ENCODE measurements around the gene R3HDM2.
"Not testable (repeated sequence)": the region's sequence is repeated elsewhere in the genome, so short reads cannot be mapped to it uniquely, and the experiment has no call there.

Gene R3HDM2

GRCh38 chr12:57419495-57419894 is 11.3 kb downstream of the R3HDM2 start:
- no peak for DNase-seq

DNA sequence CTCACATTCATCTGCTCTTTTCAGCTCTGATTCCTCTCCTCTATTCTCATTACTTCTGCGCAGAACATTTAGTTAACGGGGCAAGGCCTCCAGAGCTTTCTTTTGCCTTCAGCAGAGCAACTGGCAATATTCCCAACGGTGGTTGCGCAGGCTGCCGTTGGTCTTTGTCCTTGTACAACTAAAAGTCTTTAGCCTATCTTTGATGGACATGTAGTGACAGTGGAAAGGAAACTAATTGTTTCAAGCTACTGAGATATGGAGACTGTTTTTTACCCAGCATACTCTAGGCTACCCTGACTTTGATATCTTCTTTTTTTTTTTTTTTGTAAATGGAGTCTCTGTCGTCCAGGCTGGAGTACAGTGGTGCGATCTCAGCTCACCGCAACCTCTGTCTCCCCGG is 12.6 kb downstream of the R3HDM2 start:
- no peak for DNase-seq

DNA sequence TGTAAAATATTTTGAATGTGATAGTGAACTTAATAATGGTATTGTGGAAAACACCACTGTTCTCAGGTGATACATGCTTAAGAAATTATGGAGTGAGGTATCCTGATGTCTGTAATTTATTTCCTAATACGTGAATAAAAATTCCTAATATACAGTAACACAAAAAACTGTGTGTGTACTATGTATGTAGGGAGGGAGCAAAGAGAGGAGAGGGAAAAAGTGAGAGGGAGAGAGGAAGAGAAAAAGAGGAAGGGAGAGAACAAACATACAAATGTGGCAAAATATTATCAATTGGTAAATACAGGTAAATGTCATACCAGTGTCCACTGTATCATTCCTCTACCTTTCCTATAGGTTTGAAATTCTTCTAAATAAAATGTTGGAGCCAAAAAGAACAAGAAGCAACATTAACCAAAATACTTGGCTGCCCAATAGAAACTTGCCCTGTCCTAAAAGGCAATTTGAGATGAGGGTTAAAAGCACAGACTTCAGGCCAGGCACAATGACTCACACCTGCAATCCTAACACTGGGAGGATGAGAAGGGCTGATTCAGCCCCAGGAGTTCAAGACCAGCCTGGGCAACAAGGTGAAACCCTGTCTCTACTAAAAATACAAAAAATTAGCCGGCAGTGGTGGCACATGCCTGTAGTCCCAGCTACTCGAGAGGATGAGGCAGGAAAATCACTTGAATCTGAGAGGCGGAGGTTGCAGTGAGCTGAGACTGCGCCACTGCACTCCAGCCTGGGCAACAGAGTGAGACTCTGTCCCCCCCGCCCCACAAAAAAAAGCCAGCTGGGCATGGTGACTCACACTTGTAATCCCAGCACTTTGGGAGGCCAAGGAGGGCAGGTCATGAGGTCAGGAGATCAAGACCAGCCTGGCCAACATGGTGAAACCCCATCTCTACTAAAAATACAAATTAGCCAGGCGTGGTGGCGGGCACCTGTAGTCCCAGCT is 14.5 kb downstream of the R3HDM2 start:
- no peak for DNase-seq

- no peak for DNase-seq
These were observed 15.8 kb downstream of the R3HDM2 start for GRCh38 chr12:57415088-57415487.

GRCh38 chr12:57414160-57414559 is 16.7 kb downstream of the R3HDM2 start:
- DNase-seq: not testable (repeated sequence)

DNA sequence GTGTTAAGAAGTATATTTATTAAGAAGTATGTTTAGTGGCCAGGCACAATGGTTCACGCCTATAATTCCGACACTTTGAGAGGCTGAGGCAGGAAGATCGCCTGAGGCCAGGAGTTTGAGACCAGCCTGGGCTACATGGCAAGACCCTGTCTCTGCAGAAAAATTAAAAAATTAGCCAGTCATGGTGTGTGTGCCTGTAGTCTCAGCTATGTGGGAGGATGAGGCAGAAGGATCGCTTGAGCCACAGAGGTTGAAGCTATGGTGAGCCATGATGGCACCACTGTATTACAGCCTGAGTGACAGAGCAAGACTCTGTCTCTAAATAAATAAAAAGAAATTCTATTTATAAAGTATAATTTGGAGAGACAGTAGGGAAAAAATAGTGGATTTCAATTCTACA is 20.3 kb downstream of the R3HDM2 start:
- no peak for DNase-seq

- no peak for DNase-seq
These were observed 25.7 kb downstream of the R3HDM2 start for GRCh38 chr12:57404966-57405640.

GRCh38 chr12:57402156-57402555 is 28.7 kb downstream of the R3HDM2 start:
- DNase-seq: not testable (repeated sequence)

- DNase-seq: no peak
These were observed 29.7 kb downstream of the R3HDM2 start for GRCh38 chr12:57401165-57401564.

- DNase-seq: not testable (repeated sequence)
These were observed 31.0 kb downstream of the R3HDM2 start for GRCh38 chr12:57399718-57400463.

- no peak for DNase-seq
These were observed 33.4 kb downstream of the R3HDM2 start for GRCh38 chr12:57397441-57397840.

DNA sequence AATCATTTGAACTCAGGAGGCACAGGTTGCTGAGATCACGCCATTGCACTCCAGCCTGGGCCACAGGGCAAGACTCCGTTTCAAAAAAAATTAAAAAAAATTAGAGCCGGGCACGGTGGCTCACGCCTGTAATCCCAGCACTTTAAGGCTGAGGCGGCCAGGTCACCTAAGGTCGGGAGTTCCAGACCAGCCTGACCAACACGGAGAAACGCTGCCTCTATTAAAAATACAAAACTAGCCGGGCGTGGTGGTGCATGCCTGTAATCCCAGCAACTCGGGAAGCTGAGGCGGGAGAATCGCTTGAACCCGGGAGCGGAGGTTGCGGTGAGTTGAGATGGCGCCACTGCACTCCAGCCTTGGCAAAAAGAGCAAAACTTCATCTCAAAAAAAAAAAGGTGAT is 35.7 kb downstream of the R3HDM2 start:
- DNase-seq: no peak

- DNase-seq: no peak
These were observed 40.7 kb downstream of the R3HDM2 start for GRCh38 chr12:57390174-57390573.

DNA sequence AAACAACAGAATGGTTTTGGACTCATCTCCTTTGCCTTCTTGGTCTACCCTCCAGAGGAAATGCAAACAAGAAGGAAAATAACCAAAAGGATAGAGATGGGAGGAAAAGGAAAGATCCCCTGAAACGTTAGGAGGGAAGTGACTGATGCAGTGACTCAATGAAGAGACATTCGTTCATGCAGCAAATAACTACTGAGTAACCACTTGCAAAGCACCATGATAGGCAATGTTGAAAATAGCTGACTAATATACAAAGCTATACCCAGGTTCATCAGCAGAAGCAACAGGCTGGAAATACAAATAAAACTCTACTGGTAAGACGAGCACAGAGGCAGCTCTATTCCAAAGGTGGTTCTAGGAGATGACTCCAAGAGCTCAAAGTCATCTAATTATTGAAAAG is 41.8 kb downstream of the R3HDM2 start:
- no peak for DNase-seq

- no peak for DNase-seq
These were observed 42.4 kb downstream of the R3HDM2 start for GRCh38 chr12:57388425-57388824.

GRCh38 chr12:57386187-57386720 is 44.6 kb downstream of the R3HDM2 start:
- no peak for DNase-seq

DNA sequence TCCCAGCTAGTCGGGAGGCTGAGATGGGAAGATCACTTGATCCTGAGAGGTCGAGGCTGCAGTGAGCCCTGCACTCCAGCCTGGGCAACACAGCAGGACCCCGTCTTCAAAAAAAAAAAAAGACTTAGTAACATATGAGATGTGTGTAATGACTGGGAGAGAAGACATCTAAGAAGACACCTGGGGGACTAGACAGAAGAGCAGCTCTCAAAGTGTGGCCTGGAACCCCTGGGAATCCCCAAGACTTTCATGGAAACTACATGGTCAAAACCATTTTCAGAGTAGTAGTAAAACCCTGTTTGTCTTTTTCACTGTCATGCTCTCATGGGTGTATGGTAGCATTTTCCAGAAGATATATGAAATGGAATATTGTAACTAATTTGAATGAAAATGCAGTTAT is 45.3 kb downstream of the R3HDM2 start:
- no peak for DNase-seq

DNA sequence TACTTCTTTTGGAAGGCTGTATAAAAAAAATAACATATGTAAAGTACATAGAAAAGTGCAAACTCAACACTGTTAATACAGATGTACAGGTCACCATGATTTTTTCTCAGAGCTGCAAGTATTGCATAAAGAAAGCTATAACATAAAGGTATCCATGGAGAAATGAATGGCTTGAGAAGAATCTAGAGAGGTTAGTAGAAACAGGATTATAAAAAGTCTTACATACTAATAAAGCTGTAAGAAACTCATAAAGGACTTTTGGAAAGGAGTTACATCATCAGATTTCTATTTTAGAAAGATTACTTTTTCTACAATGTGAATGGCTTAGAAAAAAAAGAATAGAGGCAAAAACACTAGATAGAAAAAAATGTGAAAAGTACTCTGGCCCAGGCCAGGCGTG is 46.4 kb downstream of the R3HDM2 start:
- DNase-seq: no peak

GRCh38 chr12:57381693-57382220 is 49.1 kb downstream of the R3HDM2 start:
- no peak for DNase-seq

DNA sequence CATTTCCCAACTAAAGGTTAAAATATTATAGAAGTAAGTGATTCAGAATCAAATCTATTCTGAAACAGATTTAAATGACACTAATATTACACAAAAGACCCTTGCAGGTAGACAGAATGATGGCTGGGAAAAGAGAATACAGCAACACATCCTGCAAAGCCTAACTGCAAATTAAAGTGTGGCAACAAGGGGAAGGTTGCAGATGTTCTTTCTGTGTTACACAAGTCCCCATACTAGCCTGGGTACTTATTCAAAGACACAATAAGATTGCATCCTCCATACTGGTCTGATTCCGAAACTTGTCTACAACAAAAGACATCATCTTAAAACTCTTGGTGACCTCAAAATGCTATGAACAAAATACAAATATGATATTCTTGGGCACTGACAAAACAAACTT is 50.5 kb downstream of the R3HDM2 start:
- no peak for DNase-seq

DNA sequence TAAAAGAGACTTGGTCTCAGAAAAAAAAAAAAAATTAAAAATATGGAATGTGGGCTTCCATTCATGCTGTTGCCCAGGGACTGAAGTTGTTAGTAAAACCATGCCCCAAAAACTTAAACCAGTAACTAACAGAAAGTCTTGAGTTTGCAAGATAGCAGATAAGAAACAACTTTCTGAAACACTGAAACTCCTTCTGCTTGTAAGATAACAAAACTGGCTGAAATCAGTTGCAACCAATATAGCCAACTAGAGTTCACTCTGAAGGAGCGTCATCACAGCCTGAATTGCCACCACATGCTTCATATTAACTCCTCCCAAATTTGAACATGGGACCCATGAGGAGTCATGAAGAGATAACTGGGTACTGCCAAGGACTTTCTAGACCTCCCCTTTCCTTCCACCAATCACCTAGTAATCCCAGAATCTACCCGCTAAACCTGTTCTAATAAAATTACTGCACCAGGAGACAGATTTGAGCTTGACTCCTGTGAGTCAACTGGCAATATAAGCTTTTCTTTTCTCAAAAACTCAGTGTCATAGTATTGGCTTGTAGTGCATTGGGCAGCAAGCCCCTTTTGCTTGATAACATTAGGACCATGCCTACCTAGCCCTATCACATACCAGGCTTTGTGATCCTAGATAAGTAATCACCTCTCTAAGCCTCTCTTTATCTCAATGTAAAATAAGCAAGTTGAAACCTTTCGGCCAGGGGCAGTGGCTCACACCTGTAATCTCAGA is 53.6 kb downstream of the R3HDM2 start:
- peak; percentile 96 for DNase-seq

DNA sequence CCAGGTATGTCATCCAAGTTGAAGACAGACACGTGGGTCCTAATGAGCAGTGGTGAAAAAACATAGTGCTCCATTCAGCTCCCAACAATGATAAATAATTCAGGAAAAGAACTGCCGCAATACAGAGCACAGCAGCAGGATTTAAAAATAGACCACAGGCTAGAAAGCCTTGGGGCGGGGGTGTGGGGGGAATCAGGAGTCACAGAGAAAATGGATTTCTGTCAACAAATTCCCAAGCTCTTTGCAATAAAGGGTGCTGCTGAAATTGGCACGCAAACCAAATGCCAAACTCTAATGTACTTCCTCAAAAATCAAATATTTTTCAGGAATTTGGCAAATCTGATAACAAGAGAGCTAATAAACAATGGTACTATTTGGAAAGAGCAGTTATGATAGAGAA is 58.6 kb downstream of the R3HDM2 start:
- DNase-seq: no peak

Data from hematopoietic multipotent progenitor cell treated with erythropoietin and hydrocortisone succinate and interleukin-3 and kit ligand, for 6 days (in vitro differentiated cells).